8988T (cell line): ENCODE data around the gene PSMB7.

Experiments
- DNase-seq: peaks from one replicate; pipeline ENCODE4 v3.0.0; 2011

Gene PSMB7

DNA sequence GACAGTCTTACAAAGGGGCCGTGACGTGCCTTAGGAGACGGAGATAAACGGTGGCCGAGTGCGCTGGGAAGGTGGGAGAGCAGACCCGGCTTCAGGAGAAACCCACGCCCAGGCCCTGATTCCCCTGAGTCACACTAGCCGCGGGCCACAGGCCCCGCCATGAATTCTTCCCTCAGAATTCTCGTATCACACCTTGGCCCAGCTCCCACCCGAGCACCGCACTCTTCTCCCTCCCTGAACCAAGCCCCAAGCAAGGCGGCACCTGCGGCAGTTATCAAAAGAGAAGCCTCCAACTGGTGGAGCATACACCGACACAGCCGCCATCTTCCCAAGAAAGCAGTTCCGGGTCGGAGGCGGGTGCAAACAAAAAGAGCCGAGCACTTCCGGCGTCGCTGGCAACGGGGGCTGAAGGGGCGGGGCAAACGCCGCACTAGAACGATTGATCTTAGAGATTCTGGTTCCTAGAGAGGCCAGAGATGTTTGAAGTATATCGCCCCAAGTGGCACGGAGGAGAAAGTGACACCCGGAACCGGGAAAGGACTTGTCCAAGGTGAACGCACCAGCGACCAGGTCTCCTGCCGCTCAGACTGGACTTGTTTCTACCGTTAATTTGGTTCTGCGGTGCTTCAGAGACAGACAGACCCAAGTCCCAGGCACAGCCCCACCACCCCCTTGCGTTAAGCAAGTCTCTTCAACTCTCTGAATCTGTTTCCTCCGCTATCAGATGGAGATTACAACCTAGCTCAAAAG lies at the start of gene PSMB7:
Gene PSMB7, minus strand, starts transcription at position 341 of the 750 bp plus-strand sequence. Its CDS starts 17 bp downstream, at position 324.
- DNase-seq = peak; percentile 75

GRCh38 chr9:124462739-124463138 lies 47.5 kb upstream of the PSMB7 start:
- DNase-seq = no peak

GRCh38 chr9:124458441-124458840 lies 43.2 kb upstream of the PSMB7 start:
- DNase-seq = no peak

DNA sequence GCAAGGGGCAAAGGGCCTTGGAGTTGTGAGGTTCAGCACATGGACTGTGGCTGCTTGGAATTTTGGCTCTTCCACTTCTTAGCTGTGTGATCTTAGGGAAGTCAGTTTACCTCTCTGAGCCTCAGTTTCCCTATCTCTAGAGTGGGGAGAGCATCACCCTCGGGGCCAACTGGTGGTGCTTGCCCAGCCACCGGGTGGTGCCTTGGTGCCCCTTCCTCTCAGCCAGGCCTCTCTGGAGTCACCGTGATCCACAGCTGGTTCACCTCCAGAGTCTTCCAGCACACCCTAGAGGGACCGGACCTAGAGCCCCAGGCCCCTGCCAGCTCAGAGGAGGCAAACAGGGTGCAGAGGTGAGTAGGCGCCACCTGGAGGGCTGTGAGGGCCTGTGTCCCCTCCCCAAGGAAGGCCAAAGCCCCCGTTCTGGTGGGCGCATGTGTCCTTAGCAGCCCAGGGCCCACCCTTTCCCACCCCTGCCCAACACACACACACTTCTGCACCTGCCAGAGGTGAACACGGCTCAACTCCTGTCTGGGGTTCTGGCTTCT lies 42.7 kb upstream of the PSMB7 start:
- DNase-seq = peak; percentile 31

- no peak for DNase-seq
These were observed 42.0 kb upstream of the PSMB7 start for GRCh38 chr9:124457079-124457886.

DNA sequence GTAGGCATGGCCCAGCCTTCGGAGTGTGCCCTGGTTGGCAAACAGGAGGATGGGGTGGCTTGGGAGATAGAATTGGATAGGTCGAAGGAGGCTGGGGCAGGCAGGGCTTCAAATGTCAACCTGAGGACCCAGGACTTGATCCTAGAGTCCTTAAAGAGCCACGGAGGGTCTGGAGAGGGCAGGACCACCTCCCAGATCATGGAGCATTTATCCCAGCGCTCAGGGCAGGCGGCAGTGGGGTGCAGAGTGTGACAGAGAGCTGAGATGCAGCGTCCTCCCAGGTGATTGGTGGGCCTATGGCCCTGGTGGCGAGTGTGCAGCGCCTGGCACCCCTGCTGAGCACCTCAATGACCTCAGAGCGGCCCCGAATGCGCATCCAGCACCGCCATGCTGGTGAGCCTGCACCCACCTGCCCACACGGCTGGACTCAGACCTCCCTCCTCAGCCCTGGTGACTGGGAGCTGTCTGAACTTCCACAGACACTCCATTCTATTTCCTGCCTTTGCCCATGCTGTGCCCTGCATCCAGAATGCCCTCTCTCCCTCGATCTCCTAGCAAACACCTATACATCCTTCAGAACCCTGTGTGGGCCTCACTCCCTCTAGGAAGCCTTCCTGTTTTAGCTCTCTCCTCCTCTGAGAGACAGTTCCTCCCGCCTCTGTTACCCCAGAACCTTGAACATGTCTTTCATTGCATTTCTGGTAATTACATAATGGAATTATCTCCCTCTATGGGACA lies 41.3 kb upstream of the PSMB7 start:
- DNase-seq = peak; percentile 29

DNA sequence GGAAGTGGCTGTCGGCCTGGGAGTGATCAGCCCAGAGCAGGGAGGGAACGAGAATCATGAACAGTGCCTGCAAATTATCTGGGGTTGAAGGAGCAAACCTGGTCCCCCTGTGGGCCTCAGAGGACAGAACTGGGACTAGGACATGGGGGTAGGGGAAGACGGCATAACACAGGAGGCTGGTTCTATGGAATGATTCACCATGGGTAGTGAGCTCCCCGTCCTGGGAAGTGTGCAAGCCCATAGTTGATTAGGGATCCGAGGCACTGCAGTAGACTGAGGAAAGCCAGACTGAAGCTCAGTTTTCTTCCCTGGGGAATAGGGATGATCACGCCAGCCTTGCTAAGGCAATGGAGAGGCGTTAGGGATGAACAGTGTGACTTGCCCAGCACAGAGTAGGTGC lies 40.6 kb upstream of the PSMB7 start:
- DNase-seq = no peak

GRCh38 chr9:124454791-124455443 lies 39.7 kb upstream of the PSMB7 start:
- peak; percentile 32 for DNase-seq

DNA sequence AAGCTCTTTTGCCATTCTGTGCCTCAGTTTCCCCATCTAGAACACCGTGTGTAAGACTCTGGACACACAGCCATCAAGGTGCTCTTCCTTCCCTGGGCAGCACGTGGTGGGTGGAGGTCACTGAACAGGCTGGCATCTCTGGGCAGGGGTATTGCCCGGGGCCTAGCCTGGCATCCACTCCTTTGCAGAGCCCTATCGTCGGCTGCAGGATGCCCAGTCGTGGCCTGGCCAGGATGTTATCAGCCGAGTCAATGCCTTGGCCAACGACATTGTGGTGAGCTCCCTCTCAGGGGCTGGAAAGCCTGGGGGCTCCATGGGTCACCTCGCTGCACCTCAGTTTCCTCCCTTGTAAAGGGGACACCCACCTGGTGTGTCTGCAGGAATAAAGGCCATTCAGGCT lies 39.1 kb upstream of the PSMB7 start:
- peak; percentile 24 for DNase-seq

DNA sequence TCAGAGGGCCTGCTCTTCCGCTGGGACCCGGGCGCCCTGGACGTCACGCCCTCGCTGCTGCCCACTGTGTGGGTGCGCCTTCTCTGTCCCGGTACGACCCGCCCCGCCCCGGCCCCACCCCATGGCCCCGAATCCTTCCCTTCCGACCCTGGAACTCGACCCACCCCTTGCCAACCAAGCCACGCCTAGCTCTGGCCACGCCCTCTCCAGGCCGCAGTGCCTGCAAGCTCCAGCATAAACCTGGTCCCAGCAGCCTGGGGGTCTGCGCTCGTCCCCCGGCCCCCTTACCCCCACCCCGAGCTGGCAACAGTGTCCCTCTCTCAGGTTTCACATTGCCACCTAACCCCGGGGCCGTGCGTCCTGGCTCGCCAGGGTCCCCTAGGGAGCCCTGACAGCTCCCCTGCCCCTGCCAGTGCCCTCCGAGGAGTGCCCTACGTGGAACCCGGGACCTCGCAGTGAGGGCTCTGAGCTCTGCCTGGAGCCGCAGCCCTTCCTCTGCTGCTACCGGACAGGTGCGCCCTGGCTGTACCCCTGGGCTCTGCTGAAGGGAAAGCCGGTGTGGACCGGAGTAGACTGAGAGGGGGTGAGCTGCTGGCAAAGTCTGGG lies 38.4 kb upstream of the PSMB7 start:
- DNase-seq = peak; percentile 46

GRCh38 chr9:124452841-124453585 lies 37.8 kb upstream of the PSMB7 start:
- no peak for DNase-seq

- peak; percentile 48 for DNase-seq
These were observed 37.1 kb upstream of the PSMB7 start for GRCh38 chr9:124452326-124452725.

DNA sequence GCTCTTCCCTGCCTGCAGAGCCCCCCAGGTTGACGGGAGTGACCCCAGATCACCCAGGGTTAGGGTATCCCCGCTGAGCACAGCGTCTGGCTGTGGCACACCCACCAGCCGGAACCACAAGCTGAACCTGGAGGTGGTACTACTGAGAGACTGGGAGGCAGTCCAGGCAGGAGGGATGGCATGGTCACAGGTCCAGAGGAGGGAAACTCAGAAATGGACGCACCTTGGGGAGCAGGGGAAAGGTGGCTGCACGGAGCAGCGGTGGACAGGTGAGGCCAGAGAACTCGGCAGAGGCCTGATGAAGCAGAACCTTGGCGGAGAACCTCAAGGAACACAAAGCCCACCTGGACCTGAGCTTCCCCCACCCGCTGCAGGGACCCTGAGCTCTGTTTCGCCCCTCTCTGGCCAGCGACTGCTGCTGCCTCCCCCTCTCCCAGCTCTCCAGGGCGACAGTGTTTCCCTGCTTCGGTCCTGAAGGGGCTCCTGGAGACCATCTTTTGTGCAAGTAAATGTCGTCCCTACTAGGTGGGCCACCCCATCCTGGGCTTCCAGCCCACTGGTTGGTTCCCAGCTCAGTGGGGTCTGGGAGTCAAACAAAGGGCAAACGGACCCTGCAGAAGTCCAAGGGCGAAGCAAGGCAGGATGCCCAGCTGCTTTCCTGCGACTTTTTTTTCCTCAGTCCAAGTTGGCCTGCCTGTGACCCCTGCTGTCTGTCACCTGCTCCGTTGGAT lies 35.9 kb upstream of the PSMB7 start:
- DNase-seq = peak; percentile 51

GRCh38 chr9:124450241-124450924 lies 35.1 kb upstream of the PSMB7 start, which contains the start of gene ADGRD2:
TSS of gene ADGRD2 (plus strand) at chr9:124450451. CDS start at chr9:124451667, 1,216 bp downstream.
- peak; percentile 49 for DNase-seq

- no peak for DNase-seq
These were observed 34.3 kb upstream of the PSMB7 start for GRCh38 chr9:124449381-124450151.

DNA sequence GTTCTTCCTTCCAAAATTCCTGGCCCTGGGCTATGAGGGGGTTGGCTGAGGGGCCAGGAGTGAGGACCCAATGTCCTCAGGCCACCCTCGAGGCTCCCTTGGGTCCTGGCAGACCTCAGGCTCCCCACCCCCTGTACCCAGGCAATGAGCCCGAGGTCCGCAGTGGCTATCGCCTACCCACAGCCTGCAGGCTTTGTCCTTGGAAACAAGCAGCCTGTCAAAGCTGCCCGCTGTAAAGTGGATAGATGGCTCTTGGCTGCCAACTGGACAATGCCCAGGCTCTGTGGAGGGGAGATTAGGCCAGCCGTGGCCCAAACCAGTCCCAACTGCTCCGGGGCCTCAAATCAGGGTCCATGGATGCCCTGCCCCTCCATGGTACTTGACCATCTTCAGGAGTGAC lies 32.8 kb upstream of the PSMB7 start:
- no peak for DNase-seq

DNA sequence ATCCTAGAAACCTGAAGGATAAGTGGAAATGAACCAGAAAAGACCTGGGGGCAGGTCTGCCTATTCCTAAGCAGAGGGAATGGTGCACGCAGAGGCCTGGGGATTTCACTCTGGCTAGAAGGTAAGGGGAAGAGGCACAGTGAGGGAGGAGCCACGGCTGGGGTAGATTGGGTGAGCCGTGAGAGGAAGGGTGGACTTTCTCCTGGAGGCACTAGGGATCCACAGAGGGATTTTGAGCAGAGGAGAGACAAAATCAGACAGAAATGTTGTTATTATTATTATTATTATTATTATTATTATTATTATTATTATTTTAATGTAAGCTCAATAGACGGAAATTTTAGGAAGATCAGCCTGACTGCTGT lies 32.0 kb upstream of the PSMB7 start:
- DNase-seq = no peak

GRCh38 chr9:124444166-124444565 lies 28.9 kb upstream of the PSMB7 start:
- no peak for DNase-seq

DNA sequence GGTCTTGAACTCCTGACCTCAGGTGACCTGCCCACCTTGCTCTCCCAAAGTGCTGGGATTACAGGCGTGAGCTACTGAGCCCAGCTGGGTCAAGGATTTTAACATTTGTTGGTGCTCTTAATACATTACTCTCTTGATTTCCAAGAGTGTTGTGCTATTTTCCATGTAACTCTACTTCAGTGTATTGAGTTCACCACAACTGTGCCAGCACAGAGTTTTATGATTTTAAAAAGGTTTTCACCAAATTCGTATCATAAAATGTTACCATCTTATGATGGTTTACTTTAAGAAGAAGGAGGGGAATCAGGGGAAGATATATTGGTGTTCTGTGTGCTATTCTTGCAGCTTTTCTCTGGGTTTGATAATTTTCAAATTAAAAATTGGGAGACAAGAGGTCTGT lies 28.4 kb upstream of the PSMB7 start:
- no peak for DNase-seq
